Measurements from ENCODE around the gene SBDS.
"Not testable (repeated sequence)": the region's sequence is repeated elsewhere in the genome, so short reads cannot be mapped to it uniquely, and the experiment has no call there.

SBDS gene

DNA sequence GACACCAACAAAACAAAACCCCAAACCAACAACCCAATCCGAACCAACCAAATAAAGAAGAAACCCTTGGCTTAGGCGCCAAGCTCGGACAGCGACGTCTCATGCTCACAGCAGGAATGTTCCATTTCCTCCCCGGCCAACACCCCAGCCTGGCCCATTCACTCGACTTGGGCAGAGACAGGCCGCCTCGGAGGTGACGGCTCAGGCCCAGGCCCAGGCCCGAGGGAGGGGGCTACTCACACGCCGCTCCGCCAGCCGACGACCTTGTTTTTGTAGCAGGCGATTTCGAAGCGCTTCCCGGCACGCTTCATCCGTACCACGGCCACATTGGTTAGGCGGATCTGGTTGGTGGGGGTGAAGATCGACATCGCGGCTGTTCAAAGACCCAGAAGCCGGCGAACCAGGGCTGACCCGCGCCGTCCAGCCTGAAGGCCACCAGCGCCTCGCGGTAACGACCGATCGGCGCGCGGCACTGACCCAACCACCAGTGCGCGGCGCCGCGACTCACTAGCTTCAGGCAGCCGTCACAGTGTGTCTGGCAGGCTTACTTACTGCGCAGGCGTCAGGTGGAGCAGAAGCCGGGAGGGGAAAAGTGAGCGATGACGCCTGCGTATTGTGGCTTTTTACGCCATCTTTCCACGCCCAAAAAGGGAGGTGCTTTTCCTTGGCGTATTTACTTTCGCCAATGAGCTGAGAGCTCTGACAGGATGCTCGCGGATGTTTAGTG lies at the start of gene SBDS:
Gene SBDS (minus strand): TSS at position 537 of the 727 bp plus-strand sequence. CDS start 169 bp downstream, at position 368.
- peak; percentile 85 for DNase-seq

DNA sequence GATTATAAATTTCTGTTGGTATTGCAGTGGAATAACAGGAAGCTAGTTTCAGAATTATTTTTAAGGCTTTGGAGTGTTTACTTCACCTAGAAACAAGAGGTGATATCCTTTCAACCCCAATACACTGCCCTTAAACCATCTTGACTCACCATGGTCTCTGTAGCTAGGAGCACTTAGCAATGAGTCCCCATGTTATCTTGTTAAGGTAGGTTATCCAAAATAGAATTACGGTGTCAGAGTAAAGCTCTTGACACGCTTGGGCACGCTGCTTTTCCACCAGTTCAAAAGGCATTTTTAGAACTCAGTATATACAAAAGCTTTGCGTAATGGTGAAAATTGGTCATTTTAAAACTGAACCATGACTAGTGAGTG lies 48.2 kb upstream of the SBDS start:
- not testable (repeated sequence) for DNase-seq

DNA sequence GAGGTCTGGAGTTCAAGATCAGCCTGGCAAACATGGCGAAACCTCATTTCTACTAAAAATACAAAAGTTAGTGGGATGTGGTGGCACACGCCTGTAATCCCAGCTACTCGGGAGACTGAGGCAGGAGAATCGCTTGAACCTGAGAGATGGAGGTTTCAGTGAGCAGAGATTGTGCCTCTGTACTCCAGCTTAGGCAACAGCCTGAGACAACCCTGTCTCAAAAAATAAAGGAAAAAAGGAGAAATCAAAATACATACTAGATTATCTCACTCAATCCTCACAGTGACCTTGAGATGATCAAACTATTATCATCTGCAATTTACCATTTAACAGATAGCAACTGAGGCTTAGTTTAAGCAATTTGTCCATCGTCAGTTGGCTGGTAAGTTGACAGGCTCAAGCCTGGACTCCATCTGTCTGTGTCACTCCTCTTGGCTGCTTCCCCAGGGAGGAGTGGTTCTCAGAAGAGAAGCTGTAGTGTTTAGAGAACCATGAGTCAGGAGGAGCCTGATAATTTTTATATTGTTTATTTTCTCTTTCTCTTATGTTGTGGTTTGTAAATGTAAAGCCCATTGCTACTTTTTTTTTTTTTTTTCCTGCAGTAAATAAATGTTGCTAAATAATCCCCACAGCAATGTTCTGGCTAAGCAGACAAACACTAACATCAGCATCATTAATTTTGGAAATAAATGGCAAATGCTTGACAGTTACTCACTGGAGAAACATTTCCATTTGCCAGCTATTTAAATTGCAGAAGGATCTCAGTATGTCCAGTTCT lies 47.6 kb upstream of the SBDS start:
- DNase-seq = not testable (repeated sequence)

DNA sequence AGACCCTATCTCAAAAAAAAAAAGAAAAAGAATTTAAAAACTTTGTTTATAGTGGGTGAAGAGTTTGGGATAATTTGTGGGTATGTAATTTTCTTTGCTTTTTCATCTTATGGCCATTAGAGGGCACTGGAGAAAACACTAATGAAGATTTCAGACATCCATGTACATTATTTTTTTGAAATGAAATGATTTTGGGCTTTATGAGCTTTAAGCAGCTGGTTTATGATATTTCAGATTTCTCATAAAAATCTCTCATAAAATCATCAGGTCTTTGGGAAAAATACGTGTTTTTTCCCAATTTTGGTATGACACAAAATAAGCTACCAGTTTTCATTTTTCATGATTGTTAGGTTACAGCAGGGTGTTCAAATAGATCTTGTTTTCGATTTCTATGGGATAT lies 45.4 kb upstream of the SBDS start:
- DNase-seq = not testable (repeated sequence)

DNA sequence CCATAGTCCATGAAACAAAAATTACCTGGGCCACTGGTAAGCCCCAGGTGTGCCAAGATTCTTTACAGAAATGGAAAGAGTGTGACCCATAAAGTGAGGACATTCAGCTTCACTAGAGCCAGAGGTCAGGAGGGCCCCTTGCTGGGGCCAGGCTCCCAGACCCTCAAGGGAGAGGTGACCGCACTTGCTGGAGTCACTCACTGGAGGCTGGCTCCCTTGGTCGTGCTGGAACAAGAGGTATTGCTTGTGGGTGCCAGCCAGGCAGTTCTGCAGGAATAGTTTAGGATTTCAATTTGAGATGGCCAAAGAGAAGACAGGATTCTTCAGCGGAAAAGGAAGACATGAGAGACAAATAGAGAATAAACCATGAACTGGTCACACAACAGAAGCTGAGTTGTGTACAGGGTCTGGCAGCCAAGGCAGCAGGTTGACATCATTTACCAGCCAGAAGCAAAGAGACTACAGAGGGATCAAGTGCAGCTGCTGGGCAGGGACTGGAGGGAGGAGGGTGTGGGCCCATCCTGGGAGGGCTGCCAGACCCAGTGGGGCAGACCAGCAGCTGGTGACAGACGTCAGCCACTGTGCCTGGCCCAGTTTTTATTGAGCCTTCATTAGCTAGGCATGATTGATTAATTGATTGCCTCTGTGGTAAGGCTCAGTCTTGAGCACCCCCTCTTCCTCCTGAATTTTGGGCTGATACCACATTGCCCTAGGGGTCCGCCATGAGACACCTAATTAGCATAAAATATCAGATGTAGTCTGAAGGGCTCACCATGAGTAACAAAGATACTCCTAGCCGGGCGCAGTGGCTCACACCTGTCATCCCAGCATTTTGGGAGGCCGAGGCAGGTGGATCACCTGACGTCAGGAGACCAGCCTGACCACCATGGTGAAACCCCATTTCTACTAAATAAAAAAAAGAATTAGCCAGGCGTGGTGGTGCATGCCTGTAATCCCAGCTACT lies 41.3 kb upstream of the SBDS start:
- DNase-seq = not testable (repeated sequence)

DNA sequence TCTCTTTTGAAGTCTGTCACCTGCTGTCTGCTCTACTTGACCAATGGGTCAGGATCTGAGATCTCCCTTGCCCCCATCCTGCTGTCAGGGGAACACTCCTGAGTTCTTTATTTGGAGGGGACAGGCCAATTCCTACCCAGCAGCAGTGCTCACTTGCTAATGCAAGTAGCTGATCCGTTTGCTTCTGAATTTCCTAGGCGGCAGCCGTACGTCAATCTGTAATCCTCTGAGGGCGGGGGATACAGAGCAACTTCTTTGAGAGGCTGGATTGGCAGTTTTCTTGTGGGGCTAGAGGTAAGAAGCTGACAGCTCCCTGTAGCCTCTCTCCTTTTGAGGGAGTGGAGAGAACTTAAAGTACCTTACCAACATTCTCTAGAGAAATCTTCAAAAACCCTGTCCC lies 37.9 kb upstream of the SBDS start:
- no peak for DNase-seq

DNA sequence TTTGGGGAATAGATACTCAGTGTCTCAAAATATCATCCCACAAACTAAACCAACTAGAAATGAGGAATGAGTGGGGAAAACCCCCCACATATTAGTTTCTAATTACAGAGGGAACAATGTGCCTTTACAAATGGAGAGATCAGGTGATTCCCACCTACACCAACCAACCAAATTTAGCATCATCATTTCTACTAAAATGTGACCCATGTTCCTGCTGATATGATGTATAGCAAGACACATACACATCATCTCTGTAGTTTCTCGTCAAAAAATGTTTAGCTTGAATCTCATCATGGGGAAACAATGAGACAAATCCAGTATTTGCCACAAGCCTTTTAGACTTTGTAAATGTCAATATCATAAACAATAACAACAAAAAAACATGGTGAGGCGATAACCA lies 36.3 kb upstream of the SBDS start:
- DNase-seq = not testable (repeated sequence)

DNA sequence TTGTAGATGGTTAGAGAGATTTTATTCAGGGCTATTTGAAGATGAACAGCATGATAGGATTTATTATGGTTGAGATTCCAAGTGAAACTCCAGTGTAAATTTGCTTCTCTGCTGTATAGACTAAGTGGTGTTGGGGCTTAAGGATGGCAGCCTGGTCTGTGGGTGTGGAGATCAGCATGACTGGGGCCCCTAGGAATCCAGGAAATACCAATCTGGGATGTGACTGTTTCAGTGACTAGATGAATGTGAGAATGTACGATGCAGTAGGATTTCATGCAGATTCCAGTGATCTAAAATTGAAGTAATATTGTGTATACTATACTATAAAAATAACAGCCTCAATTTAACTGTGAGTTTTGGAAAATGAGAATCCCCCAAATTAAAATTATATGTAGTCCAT lies 30.1 kb upstream of the SBDS start:
- DNase-seq = not testable (repeated sequence)

DNA sequence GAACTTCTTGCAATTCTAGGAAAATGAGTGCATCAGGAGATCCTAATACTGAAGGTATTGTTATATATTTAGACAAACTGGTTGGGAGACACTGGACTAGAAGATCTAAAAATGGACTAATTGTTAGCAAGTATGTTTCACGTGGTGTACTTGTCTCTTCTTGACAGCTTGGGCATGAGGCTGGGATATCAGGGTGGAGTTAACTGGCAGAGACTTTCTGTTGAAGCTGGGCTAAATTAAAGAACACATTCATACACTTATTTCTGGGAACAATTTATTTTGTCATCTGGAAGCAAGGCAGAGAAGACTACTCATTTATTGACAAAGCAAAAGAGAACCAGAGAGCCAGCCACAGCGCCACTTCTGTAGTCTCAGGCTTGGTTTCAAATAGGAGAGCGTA lies 27.1 kb upstream of the SBDS start:
- no peak for DNase-seq

DNA sequence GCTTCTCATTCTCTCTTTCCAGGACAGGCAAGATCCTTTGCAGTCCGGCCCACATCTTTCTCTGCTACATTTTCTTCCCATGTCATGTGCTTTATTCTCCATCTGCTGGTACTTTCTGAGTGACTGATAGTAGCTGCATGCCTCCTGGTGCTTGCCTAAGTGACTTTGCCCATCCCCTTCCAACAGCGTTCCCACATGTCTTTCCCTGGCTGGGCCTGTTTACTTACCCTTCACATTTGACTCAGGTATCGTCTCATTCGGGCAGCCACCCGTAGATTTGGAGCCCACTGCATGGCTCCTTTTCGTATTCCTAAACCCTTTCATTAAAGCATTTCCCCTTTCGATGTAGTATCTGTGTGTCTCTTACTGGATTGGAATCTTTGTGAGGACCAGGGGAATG lies 25.9 kb upstream of the SBDS start:
- no peak for DNase-seq

DNA sequence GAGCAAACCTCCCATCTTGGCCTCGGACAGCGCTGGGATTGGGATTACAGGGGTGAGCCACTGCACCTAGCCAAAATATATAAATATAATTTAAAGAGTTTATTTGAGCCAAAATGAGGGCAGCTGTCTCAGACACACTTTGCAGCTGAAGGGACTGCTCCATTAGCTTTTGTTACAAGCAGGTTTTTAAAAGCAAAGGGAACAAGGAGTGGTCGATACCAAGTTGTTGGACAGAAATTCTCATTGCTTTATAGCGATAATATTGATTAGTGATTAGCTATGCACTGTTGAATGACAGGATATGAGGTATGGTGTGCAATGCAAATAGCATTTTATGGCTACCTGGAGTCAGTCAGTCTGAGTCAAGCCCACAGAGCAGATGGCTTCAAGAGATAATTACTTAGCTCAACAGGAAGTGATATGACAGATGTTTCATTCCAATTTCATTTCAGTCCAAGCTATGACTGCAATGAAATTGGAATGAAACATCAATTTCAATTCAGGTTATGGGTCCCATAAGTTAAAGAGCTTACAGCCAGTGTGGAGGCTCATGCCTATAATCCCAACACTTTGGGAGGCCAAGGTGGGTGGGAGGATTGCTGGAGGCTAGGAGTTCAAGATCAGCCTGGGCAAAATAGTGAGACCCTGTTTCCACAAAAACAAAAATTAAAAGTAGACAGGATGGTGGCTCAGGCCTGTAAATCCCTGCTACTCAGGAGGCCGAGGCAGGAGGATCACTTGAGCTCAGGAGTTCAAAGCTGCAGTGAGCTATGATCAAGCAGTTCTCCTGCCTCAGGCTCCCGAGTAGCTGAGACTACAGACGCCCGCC lies 24.4 kb upstream of the SBDS start:
- no peak for DNase-seq

DNA sequence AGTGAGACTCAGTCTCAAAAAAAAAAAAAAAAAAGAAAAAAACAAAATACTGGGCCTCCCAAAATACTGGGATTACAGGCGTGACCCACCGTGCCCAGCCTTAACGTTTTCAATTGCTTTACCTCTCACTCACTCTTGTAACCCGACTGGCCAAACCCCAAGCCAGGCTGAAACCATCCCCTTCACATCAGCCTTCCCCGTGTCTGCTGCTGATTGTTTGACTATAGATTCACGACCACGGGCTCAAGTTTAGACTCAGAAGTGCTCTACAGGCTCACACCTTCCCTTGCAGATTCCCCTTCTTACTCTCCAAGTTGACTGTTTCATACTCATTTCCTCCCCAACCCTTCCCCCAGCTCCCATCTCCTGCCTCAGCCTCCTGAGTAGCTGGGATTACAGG lies 23.6 kb upstream of the SBDS start:
- DNase-seq = no peak

DNA sequence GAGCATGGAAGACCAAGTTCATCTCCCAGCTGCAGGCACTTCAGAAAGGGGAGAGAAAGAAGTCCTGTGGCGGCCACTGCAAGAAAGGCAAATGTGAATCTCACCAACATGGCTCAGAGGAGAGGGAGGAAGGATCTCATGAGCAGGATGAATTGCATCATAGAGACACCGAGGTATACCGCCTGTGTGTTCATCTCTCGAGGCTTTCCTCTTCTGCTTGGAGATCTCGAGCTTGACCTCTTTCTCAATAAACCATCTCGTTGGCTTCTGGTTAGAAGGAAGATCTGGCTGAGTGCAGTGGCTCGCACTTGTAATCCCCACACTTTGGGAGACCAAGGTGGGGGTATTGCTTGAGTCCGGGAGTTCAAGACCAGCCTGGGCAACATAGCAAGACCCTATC lies 22.6 kb upstream of the SBDS start:
- DNase-seq = not testable (repeated sequence)

DNA sequence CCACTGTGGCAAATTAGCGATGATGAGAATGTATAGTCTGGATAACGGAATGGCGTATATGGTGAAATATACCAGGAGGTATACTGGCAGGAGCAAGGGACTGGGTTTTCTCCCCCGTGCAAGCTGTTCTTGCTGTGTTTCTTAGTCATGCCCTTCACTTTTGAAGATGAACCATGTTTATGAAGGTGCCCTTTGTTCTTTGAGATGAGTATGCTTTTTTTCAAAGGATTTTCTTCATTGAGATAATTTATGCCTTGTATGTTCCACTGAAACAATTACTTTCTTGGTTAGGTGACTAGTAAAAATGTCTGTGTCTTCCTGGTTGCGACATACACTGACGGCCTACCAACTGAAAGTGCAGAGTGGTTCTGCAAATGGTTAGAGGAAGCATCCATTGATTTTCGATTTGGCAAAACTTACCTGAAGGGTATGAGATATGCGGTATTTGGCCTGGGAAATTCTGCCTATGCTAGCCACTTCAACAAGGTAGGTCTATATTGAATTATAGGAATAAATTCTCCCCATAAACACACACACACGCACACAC lies 18.8 kb upstream of the SBDS start:
- DNase-seq = not testable (repeated sequence)

DNA sequence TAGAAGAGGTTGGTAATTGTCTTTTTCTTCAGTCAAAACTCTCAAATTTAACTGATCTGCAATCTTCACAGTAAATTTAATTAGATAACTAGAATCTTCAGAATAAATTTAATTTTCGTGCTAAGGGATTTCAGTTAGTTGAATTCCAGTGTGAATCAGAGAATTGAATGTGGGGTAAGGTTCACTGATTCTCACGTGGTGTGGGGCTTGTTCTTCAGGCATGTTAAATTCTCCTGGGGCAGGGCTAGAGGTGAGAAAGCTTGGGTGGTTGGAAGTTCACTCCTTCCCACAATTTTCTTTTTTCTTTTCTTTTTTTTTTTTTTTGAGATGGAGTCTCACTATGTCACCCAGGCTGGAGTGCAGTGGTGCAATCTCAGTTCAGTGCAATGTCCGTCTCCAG lies 14.3 kb upstream of the SBDS start:
- DNase-seq = not testable (repeated sequence)

DNA sequence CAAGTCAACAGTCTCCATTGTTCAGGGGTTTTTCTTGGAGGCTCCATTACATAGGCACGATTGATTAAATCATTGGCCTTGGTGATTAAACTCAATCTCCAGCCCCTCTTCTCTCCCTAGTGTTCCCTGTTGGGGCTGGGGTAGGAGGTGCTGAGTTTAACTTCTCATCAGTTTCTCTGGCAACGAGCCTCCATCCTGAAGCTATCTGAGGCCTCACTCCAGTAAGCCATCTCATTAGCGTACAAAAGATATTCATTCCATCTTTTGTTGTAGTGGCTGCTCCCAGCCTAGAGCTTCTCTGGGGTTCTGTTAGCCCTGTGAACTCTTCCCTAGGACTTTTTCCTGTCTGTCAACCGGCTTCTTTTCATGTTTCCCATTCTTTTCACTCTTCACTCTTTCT lies 12.9 kb upstream of the SBDS start:
- no peak for DNase-seq

DNA sequence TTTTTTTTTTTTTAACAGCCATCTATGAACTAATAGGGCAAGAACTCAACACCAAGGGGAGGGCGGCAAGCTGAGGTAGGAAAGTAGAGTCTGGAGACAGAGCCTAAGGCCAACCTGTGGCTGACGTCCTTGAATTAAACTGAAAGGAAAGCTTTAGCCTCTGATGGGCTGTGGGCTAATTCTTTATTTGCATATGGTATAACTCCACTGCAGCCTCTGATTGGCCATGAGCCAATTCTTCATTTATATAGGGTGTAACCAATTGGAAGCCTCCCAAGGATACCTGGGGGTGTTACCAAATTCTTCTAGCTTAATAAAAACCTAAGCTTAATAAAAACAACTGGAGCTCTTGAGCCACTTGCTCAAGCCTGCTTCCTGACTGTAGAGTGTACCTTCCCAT lies 11.6 kb upstream of the SBDS start:
- DNase-seq = no peak

DNA sequence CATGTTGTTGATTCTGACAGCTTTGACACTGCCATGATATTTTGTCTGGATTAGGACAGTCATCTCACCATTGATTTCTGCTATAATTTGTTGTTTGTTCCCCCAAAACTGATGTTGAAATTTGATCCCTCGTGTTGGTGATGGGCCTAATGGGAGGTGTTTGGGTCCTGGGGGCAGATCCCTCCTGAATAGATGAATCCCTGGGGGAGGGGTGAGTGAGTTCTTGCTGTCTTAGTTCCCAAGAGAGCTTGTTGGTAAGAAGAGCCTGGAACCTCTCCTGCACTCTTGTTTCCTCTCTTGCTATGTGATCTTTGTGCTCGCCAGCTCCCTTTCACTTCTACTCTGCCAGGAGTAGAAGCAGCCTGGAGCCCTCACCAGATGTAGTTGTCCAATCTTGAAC lies 8.8 kb upstream of the SBDS start:
- DNase-seq = not testable (repeated sequence)

DNA sequence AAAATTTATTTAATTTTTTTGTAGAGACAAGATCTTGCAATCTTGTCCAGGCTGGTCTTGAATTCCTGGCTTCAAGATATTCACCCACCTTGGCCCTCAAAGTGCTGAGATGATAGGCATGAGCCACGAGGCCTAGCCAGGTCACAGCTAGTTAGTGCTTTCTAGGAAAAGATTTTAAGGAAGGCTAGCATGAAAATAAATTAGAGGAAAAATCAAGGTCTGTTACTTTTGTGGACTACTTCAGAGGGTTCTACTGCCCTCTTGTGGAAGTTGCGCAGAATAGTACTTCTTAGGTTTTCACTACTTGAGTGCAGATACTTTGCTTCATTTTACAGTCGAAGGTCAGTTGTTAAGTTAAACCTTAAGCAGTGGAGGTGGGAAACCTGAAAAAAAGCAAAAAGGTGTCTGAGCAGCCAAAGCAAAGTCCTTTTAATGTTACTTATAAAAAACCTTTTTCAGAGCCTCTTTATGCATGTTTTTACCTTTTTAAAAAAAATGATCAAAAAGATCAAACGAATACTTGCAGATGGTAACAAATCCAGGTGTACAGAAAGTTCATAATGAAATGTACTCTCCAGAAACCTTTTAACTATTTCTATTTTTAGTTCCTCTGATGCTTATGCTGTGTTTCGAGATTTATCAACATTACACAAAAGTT lies 5.3 kb upstream of the SBDS start:
- DNase-seq = not testable (repeated sequence)

DNA sequence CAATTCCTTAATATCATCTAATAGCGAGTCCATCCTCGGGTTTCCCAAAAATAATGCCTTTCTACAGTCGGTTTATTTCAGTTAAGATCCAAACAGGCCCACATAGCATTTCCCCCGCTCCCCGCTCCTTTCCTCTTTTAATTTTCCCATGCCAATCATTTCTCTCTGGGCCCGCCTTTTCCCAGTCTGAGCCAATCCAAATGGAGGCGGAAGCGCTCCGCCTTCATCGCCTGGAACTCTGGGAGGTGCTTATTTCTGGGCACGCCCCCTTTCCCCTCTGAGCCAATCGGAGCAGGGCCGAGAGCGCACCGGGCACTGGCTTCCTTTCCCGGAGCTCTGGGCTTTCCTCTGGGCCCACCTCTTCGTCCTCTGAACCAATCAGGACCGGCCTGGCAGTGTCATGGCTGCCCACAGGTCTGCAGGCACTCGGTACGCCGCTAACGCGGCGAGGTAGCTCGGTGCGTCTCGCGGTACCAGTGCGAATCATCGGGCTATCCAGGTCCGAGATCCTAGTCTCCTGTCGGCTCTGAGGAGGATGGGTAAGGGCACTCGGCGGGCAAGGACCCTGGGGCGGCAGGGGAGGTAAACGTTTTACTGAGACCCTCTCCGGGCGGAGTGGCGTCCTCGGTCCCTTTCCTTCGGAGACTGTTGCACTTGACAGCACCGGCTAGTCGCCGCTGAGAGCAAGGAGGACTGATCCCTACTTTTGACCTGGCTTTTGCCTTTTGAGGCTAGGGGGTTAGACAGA lies 1.2 kb upstream of the SBDS start, which contains the start of gene TYW1:
Gene TYW1 (plus strand): TSS at position 390 of the 748 bp plus-strand sequence. CDS start 146 bp downstream, at position 536.
- peak; percentile 87 for DNase-seq

DNA sequence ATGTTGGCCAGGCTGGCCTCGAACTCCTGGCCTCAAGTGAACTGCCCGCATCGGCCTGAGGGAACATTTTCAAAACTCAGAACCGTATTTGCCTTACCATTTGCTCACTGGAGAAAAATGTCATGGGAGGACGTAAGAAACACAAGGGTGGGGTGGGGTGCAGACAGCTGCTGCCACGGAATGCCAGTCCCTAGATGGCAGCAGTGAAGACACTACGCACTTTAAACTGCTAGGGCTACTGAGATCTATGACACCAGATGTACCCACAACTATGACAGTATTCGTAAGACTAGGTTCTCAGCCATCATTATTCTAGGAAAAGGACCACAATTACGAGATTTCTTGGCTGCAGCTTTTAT lies 716 bp downstream of the SBDS start:
- peak; percentile 4 for DNase-seq

All from NCI-H510A (cell line).